ENCODE measurements around the gene NHP2. TPM values are rescaled to one million over a fixed set of nuclear protein-coding genes. Genes with fewer than 3 reads are reported as not detected.

Gene NHP2
- total and polyA plus RNA-seq, 2 experiments from 2014 or later: 435 to 455 TPM

DNA sequence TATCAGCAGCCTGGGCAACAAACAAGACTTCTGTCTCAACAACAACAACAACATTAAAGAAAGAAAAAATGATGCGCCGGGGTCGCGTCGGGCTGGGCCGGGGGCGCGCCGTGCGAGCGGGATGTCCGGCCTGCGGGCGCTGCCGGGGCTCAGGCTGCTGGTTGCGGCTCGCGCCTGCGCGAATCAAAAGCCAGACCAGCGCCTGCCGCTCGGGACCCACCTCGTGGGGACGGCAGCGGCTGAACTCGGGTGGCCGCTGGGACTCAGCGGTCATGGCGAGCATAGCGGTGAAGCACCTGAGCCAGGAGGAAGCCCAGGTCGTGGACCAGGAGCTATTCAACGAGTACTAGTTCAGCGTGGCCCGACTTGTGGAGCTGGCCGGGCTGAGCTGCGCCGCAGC, 11.9 kb upstream of the NHP2 start:
- Histone ChIP-seq H3K36me3 (ENCODE audit: insufficient read depth) (no peaks in the 10 kb centered on the region), H3K9me2 (ENCODE audit: insufficient read depth) (no peaks in the 10 kb centered on the region), H3K79me2 (replicated peaks; ENCODE audit: insufficient read depth) (no peaks in the 10 kb centered on the region), H3K27me3 (ENCODE audit: insufficient read depth) (no peaks in the 10 kb centered on the region), H3F3A (replicated peaks; ENCODE audit: low read depth) (peaks cover 7% of the 10 kb centered on the region; the same call in 1 of the 2 replicates), H3K4me3 (no peak overlapping the region), H3K27ac (ENCODE audit: low read depth) (no peak overlapping the region), H3K4me2 (no peak overlapping the region), H4K20me1 (replicated peaks; ENCODE audit: insufficient read depth) (no peaks in the 10 kb centered on the region), H3K4me1 (ENCODE audit: insufficient read depth) (peaks cover 20% of the 10 kb centered on the region), H2AFZ (no peak overlapping the region)
- Mint-ChIP-seq H3K4me1 (peaks cover 18% of the 10 kb centered on the region), H3K27ac (no peak overlapping the region), H3K36me3 (ENCODE audit: low read depth) (no peaks in the 10 kb centered on the region), H3K27me3 (ENCODE audit: insufficient read depth, low read depth, poor library complexity) (peaks cover 7% of the 10 kb centered on the region), H3K9me3 (no peaks in the 10 kb centered on the region), H3K4me3 (no peak overlapping the region)
- DNase-seq (ENCODE audit: low spot score): no peak
- no peak for ATAC-seq
- TF ChIP-seq, protein P1, sequence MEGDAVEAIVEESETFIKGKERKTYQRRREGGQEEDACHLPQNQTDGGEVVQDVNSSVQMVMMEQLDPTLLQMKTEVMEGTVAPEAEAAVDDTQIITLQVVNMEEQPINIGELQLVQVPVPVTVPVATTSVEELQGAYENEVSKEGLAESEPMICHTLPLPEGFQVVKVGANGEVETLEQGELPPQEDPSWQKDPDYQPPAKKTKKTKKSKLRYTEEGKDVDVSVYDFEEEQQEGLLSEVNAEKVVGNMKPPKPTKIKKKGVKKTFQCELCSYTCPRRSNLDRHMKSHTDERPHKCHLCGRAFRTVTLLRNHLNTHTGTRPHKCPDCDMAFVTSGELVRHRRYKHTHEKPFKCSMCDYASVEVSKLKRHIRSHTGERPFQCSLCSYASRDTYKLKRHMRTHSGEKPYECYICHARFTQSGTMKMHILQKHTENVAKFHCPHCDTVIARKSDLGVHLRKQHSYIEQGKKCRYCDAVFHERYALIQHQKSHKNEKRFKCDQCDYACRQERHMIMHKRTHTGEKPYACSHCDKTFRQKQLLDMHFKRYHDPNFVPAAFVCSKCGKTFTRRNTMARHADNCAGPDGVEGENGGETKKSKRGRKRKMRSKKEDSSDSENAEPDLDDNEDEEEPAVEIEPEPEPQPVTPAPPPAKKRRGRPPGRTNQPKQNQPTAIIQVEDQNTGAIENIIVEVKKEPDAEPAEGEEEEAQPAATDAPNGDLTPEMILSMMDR (conservative IDR thresholded peaks at IDR 0.05; ENCODE audit: low read depth in 2 of 2): no peak
- TF ChIP-seq JUNB (IDR thresholded peaks at IDR 0.05; ENCODE audit: unreplicated experiment) (no peak), EZH2 (IDR thresholded peaks at IDR 0.05; ENCODE audit: low read depth, unreplicated experiment) (no peak), ZNF331 (CRISPR knock-in tag; IDR thresholded peaks at IDR 0.05; ENCODE audit: low read depth) (no peak), POLR2AphosphoS5 (IDR thresholded peaks at IDR 0.05; ENCODE audit: low read depth) (no peak), EZH2phosphoT487 (IDR thresholded peaks at IDR 0.05; ENCODE audit: unreplicated experiment) (no peak), STAT1 (IDR thresholded peaks at IDR 0.05; ENCODE audit: unreplicated experiment) (no peak), NANOG (IDR thresholded peaks at IDR 0.05; ENCODE audit: borderline replicate concordance) (no peak), CREB1 (CRISPR knock-in tag; IDR thresholded peaks at IDR 0.05; ENCODE audit: low read depth) (no peak), ZNF114 (CRISPR knock-in tag; IDR thresholded peaks at IDR 0.05) (no peak)
- TF ChIP-seq, protein P2, sequence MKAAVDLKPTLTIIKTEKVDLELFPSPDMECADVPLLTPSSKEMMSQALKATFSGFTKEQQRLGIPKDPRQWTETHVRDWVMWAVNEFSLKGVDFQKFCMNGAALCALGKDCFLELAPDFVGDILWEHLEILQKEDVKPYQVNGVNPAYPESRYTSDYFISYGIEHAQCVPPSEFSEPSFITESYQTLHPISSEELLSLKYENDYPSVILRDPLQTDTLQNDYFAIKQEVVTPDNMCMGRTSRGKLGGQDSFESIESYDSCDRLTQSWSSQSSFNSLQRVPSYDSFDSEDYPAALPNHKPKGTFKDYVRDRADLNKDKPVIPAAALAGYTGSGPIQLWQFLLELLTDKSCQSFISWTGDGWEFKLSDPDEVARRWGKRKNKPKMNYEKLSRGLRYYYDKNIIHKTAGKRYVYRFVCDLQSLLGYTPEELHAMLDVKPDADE (IDR thresholded peaks at IDR 0.05): no peak
- TF ChIP-seq, protein P3, sequence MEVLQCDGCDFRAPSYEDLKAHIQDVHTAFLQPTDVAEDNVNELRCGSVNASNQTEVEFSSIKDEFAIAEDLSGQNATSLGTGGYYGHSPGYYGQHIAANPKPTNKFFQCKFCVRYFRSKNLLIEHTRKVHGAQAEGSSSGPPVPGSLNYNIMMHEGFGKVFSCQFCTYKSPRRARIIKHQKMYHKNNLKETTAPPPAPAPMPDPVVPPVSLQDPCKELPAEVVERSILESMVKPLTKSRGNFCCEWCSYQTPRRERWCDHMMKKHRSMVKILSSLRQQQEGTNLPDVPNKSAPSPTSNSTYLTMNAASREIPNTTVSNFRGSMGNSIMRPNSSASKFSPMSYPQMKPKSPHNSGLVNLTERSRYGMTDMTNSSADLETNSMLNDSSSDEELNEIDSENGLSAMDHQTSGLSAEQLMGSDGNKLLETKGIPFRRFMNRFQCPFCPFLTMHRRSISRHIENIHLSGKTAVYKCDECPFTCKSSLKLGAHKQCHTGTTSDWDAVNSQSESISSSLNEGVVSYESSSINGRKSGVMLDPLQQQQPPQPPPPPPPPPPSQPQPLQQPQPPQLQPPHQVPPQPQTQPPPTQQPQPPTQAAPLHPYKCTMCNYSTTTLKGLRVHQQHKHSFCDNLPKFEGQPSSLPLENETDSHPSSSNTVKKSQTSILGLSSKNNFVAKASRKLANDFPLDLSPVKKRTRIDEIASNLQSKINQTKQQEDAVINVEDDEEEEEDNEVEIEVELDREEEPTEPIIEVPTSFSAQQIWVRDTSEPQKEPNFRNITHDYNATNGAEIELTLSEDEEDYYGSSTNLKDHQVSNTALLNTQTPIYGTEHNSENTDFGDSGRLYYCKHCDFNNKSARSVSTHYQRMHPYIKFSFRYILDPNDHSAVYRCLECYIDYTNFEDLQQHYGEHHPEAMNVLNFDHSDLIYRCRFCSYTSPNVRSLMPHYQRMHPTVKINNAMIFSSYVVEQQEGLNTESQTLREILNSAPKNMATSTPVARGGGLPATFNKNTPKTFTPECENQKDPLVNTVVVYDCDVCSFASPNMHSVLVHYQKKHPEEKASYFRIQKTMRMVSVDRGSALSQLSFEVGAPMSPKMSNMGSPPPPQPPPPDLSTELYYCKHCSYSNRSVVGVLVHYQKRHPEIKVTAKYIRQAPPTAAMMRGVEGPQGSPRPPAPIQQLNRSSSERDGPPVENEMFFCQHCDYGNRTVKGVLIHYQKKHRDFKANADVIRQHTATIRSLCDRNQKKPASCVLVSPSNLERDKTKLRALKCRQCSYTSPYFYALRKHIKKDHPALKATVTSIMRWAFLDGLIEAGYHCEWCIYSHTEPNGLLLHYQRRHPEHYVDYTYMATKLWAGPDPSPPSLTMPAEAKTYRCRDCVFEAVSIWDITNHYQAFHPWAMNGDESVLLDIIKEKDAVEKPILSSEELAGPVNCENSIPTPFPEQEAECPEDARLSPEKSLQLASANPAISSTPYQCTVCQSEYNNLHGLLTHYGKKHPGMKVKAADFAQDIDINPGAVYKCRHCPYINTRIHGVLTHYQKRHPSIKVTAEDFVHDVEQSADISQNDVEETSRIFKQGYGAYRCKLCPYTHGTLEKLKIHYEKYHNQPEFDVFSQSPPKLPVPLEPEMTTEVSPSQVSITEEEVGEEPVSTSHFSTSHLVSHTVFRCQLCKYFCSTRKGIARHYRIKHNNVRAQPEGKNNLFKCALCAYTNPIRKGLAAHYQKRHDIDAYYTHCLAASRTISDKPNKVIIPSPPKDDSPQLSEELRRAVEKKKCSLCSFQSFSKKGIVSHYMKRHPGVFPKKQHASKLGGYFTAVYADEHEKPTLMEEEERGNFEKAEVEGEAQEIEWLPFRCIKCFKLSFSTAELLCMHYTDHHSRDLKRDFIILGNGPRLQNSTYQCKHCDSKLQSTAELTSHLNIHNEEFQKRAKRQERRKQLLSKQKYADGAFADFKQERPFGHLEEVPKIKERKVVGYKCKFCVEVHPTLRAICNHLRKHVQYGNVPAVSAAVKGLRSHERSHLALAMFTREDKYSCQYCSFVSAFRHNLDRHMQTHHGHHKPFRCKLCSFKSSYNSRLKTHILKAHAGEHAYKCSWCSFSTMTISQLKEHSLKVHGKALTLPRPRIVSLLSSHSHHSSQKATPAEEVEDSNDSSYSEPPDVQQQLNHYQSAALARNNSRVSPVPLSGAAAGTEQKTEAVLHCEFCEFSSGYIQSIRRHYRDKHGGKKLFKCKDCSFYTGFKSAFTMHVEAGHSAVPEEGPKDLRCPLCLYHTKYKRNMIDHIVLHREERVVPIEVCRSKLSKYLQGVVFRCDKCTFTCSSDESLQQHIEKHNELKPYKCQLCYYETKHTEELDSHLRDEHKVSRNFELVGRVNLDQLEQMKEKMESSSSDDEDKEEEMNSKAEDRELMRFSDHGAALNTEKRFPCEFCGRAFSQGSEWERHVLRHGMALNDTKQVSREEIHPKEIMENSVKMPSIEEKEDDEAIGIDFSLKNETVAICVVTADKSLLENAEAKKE (CRISPR knock-in tag; IDR thresholded peaks at IDR 0.05): no peak
- TF ChIP-seq, protein P4, sequence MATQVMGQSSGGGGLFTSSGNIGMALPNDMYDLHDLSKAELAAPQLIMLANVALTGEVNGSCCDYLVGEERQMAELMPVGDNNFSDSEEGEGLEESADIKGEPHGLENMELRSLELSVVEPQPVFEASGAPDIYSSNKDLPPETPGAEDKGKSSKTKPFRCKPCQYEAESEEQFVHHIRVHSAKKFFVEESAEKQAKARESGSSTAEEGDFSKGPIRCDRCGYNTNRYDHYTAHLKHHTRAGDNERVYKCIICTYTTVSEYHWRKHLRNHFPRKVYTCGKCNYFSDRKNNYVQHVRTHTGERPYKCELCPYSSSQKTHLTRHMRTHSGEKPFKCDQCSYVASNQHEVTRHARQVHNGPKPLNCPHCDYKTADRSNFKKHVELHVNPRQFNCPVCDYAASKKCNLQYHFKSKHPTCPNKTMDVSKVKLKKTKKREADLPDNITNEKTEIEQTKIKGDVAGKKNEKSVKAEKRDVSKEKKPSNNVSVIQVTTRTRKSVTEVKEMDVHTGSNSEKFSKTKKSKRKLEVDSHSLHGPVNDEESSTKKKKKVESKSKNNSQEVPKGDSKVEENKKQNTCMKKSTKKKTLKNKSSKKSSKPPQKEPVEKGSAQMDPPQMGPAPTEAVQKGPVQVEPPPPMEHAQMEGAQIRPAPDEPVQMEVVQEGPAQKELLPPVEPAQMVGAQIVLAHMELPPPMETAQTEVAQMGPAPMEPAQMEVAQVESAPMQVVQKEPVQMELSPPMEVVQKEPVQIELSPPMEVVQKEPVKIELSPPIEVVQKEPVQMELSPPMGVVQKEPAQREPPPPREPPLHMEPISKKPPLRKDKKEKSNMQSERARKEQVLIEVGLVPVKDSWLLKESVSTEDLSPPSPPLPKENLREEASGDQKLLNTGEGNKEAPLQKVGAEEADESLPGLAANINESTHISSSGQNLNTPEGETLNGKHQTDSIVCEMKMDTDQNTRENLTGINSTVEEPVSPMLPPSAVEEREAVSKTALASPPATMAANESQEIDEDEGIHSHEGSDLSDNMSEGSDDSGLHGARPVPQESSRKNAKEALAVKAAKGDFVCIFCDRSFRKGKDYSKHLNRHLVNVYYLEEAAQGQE (IDR thresholded peaks at IDR 0.05; ENCODE audit: unreplicated experiment): no peak
